T47D (cell line): ENCODE measurements around the gene LCNL1.

ENCODE experiments used
- DNase-seq, 2 experiments: peaks; one replicate each; pipeline versions ENCODE4 v3.0.0 to v3.0.0-alpha.2; 2011 to 2012; ENCODE audit warnings: low read depth in 1 of 2, low spot score in 1 of 2
- JUND ChIP-seq: IDR thresholded peaks from 2 replicates; pipeline ENCODE4 v1.6.1; 2012; ENCODE audit warnings: low read depth
- in situ Hi-C: cut with HindIII; loops from 2 replicates; pipeline ENCODE4 v1.10.0; 2016; ENCODE audit warnings: low sequenced_read_pairs, low pct_unique_long_range_greater_than_20kb

LCNL1 gene

DNA sequence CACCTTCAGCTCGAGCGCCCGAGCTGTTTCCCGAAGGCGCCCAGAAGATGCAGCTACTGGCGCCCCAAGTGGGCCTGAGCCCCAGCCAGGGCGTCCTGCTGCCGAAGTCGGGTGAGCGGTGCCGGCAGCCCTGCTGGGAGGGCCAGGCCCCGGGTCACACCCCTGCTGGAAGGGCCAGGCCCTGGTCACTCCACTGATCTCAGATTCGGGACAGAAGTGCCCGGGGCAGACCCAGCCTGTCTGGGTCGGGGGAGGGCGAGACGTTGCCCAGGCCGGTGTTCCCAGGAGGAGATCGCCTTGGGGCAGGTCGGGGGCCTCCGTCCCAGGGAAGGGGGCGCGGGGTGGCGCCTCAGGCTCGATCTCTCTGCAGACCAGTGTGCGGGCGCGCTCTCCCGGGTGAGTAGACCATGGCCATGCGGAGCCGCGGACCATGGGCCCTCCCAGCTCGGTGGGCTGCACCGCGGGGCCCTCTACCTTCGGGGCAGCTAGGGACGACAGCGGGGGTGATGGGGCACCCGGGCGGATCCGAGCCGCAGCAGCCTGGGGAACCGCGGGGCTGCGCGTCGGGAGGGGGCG, 2.3 kb downstream of the LCNL1 start:
- no peak for TF ChIP-seq JUND
- no peak for DNase-seq
- in situ Hi-C loops: no loop called here

DNA sequence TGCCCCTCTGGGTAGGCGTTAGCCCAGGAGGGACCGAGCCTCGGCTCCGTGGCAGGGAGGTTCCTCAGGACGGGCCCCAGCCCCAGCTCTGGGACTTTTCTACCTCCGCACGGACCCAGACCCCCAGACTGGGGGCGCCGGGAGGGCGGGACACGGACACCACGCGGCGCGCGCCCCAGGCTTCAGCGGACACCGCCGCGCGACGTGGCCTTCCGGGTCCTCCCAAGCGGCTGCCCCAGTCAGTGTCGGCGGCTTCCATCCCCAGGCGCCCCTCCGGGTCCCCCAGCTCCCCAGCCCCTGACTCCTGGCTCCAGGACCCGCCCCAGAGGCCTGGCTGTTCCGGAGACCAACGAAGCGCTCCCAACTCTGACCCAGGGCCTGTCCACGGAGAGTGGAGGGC, 3.1 kb downstream of the LCNL1 start:
- DNase-seq: no peak
- TF ChIP-seq JUND: no peak
- in situ Hi-C loops: no loop called here

DNA sequence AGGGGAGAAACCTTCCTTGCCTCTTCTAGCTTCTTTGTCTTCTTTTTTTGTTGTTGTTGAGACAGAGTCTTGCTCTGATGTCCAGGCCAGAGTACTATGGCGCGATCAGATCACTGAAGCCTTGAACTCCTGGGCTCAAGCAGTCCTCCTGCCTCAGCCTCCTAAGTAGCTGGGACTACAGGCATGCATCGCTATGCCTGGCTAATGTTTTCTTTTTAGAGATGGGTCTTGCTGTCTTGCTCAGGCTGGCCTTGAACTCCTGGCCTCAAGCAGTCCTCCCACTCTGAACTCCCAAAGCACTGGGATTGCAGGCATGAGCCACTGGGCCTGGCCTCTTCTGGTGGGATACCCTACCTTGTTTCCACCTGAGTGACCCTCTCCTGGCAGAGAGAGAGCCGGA, 6.1 kb downstream of the LCNL1 start:
- DNase-seq: no peak
- in situ Hi-C loops: no loop called here
- TF ChIP-seq JUND: no peak

DNA sequence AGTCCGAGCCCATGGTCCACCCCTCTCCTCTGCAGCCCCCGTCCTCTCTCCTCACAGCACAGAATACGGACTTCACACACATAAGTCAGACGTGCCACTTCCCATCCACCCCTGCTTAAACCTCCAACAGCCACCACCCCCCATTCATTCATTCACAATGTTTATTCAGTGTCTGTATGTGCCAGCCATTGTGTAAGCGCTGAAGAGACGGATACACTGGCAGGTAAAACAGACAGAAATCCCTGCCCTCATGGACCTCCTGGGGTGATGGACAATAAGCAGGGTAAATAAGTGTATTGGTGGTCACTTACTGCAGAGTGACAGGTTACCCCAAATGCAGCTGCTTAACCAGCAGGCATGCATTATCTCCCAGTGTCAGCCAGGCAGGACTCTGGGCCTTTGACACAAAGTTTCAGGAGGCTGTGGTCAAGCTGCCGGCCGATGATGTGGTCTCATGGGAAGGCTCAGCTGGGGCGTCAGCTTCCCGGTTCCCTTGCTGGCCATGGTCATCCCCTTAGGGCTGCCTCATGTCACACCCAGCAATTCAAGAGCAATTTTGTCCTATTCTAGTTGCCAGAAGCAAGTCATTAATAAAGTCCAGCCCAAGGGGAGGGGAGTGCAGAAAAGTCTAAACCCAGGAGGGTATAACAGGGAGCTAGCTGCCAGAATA, 7.6 kb downstream of the LCNL1 start:
- no peak for TF ChIP-seq JUND
- in situ Hi-C loops: no loop called here
- DNase-seq: no peak

DNA sequence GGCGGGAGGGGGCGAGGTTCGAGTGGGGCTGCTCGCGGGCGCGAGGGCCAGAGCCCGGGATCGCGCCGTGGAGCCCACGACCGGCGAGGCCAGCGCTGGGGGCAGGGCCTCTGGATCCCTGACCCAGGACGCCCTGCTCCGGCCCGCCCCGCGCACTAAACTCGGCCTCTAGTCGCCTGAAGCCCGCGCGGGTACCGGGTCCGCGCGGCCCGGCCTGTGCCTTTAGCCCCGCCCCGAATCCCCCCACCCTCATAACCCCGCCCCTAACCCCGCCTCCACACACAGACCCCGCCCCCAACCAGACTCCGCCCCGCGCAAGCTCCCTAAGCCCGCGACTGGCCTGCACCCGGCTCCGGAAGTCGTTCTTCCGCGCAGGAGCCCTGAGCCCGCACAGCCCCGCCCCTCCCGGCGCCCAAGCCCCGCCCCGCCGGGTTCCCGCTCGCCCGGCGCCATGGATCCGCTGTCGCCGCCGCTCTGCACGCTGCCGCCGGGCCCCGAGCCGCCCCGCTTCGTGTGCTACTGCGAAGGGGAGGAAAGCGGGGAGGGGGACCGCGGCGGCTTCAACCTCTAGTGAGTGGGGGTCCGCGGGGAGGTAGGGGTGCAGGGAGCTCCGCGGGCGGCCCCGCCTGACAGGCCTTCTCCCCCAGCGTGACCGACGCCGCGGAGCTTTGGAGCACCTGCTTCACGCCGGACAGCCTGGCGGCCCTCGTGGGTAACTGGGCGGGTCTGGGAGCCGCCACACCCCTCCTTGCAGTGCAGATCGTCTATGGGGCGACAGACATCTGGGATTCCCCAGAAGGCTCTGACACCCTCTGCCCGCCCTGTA, 9.4 kb downstream of the LCNL1 start, which contains the start of gene PAXX:
Gene PAXX (plus strand): TSS at position 430 of the 826 bp plus-strand sequence. CDS start 22 bp downstream, at position 452.
- in situ Hi-C loops: no loop called here
- TF ChIP-seq JUND: no peak
- DNase-seq: peak; percentile 96 to 98

DNA sequence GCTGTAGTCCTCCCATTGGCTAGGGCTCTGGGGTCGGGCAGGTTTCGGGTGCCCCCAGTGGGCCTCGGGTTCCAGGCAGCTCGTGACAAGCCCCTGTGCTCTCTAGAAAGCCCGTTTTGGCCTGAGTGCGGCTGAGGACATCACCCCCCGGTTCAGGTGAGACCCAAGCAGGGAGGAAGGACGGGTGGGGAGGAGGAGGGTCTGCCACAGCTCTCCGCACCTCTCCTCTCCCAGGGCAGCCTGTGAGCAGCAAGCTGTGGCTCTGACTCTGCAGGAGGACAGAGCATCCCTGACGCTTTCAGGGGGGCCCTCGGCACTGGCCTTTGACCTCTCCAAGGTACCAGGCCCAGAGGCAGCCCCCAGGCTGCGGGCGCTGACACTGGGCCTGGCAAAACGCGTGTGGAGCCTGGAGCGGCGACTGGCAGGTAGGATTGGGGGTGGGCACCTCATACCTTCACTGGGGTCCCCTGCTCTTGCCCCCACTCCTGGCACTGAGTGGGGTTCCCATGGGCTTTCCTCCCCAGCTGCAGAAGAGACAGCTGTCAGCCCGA, 10.1 kb downstream of the LCNL1 start:
- in situ Hi-C loops: no loop called here
- TF ChIP-seq JUND: no peak
- no peak for DNase-seq

DNA sequence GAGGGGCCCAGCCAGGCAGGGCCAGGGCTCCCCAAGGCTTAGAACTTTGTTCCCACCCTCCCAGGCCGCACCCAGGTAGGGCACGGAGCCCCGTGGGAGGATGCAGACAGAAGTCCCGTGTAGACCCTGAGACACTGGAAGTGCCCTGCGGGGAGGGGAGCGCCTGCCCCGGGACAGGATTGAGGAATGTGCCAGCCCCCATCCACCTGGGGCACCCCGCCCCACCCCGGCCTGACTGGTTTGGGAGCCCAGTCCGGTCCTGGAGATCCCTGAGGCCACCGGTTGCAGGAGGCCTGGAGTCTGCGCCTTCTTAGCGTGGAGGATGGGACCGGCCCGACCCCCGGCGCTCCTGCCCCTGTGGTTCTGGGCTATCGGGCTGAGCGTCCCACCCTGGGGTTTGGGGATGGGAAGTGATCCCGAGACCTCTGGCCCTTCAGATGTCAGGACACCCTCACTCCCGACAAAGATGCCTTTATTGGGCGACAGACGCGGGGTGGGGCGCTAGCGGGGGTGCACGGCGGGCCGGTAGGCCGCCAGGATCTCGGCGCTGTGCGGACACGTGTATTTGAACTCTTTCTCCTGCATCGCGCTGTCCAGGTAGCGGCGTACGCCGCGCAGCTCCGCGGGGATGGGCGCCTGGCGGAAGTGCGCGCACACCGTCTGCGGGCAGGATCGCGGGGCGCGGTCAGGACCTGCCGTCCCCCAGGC, 11.5 kb downstream of the LCNL1 start:
- peak; percentile 85 to 91 for DNase-seq
- TF ChIP-seq JUND: no peak
- in situ Hi-C loops: no loop called here

DNA sequence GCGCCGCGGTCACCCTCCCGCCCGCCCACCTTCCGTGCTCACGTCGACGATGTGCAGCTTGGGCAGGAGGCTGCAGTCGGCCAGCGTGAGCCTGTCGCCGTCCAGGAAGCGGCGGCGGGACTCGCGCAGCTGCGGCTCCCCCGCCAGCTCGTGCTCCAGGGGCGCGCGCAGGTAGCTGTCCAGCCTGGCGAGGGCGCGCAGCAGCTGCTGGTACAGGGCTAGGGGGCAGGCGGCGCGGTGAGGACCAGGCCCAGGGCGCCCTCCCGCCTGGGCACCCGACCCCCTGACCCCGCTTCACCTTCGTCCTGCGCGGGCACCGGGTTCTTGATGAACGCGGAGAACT, 12.1 kb downstream of the LCNL1 start:
- no peak for DNase-seq

DNA sequence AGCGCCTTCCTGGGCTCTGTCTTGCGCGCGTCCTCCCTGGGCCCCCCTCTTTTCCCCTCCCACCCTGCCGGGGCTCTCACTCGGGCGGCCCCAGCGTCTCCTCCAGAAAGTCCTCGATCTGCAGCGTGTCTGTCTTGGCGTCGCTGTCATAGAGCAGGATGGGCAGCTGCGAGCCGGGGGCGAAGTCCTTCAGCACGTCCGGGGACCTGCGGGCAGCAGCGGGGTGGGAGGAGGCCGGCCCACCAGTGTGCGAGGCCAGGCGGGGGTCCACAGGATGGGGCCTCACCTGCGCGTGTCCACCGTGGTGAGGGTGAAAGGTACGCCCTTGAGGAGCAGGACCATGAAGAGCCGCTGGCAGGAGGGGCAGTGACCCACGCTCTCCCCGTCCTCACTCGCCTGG, 12.6 kb downstream of the LCNL1 start:
- in situ Hi-C loops: no loop called here
- TF ChIP-seq JUND: no peak

More for the DNA sequence above, 12.1 kb downstream of the LCNL1 start:
- no peak for TF ChIP-seq JUND
- in situ Hi-C loops: no loop called here

DNA sequence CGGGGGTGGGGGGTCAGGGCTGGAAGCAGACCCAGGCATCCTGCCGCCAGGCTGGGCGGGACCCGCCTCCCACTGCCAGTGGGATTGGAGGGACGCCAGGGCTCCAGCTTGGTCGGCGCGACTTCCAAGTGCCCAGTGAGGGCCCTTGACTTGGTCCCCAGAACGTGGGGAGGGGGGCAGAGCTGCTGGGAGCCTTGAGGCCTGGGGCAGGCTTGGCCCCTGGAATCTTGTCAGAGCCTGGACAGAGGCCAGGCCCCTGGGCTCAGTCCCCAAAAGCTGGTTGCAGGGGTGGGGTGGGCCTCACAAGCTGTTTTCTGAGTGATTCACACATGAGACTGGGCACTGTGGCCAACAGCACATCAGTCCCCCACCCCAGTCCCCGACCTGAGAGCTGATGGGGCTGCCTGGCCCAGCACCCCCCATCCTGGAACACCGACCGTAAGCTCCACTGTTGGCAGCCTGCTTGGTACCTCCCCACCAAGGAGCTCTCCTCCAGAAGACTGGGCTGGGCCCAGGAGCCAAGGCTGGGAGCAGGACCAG, 13.0 kb downstream of the LCNL1 start:
- no peak for TF ChIP-seq JUND
- in situ Hi-C loops: no loop called here
- DNase-seq: peak; percentile 48 to 67

More for the DNA sequence above, 12.6 kb downstream of the LCNL1 start:
- no peak for DNase-seq

DNA sequence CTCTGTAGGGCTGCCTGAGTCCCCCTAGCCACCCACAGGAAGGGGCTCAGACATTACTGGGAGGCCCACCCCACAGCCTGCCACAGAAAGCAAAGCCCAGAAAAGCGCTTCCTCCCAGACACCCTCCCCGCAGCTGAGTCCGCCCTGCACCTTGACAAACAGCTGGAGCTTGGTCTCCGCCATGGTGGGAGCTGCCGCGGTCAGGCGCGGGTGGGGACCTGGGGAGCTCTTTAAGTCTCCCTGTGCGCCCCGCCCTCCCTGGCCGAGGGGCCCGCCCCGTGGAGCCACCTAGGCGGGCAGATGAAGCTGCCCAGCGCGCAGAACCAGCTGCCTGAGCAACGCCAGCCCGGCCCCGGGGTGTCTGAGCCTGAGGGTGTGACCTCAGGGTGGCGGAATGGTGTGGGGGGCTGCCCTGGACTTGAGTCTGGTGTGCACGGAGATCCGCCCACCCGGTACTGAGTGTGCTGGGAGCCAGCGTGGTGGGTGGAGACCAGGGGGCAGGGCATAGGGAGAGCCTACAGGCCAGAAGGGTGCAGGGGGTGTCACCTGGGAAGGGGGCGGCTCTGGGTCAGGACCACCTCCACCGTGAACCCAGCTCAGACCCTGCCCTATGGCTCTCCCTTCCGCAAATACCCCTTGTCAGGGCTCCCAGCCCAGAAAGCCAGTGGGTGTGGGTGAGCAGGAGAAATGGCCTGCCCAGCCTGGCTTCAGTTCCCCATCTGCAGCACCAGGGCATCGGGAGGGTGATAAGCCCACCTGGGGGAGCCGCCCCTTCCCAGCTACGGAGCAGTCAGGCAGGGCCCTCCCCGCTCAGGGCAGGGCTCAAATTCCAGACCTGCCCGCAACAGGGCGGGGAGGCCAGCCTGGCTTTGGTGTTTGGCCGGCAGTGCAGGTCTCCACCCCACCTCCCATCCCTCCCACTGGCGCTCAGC, 13.8 kb downstream of the LCNL1 start, which contains the start of gene CLIC3:
Gene CLIC3 (minus strand): TSS at position 208 of the 932 bp plus-strand sequence. CDS start 25 bp downstream, at position 183.
- no peak for TF ChIP-seq JUND
- peak; percentile 92 to 97 for DNase-seq
- in situ Hi-C loops: no loop called here
